GM12878 (cell line): ENCODE results near the gene VPS8. TPM values are rescaled to one million over a fixed set of nuclear protein-coding genes. Genes with fewer than 3 reads are reported as not detected.

Source experiments
- ATAC-seq: fragments of 200-7000 bp; cut with Tn5 transposase; 3 replicates; pipeline ENCODE4 v1.9.1; 2020; ENCODE audit warnings: mild to moderate bottlenecking, moderate library complexity
- BruUV-seq: library from RNA; stranded (reverse); fragments of 400-500 nt; replicated peaks from 2 replicates; lab custom pipeline; 2021; lab: Mats Ljungman, UMichigan
- CTCF ChIA-PET: fragments of 300-600 bp; sonication (Branson Sonifier 250); formaldehyde crosslinking; extraction: SDS; loops from one replicate; lab custom pipeline; 2021; ENCODE audit warnings: inconsistent platforms; lab: Yijun Ruan, JAX
- POLR2A ChIA-PET: fragments of 350-600 bp; formaldehyde crosslinking; extraction: SDS; loops from one replicate; lab custom pipeline; 2021; ENCODE audit warnings: inconsistent platforms; lab: Charles Lee
- RAD21 ChIA-PET: fragments of 300-600 bp; sonication (Branson Sonifier 250); formaldehyde crosslinking; loops from one replicate; lab custom pipeline; 2023; ENCODE audit warnings: antibody characterized with exemption; ENCODE audit not compliant: unreplicated experiment; lab: Charles Lee
- SMC1A ChIA-PET: fragments of 300-600 bp; sonication (Branson Sonifier 250); formaldehyde crosslinking; loops from one replicate; lab custom pipeline; 2023; ENCODE audit not compliant: unreplicated experiment, uncharacterized antibody; lab: Charles Lee
- DNase-seq: peaks from one replicate; pipeline ENCODE4 v3.0.0-alpha.2; 2011; ENCODE audit warnings: low read depth, low spot score
- FAIRE-seq: peaks from 3 replicates; lab custom pipeline; 2011; peaks lifted over from hg19 to GRCh38; lab: Jason Lieb, UNC
- H2AFZ ChIP-seq: 2 replicates; pipeline ENCODE4 v1.6.0; 2011; ENCODE audit warnings: low read depth, low read length, control low read depth; ENCODE audit not compliant: control insufficient read depth
- H3K27ac ChIP-seq: 2 replicates; pipeline ENCODE4 v1.5.1; 2011; ENCODE audit warnings: control low read depth; ENCODE audit not compliant: control insufficient read depth, insufficient read depth
- H3K27me3 ChIP-seq, 2 experiments: replicated peaks in 1 of 2; 2 replicates each; pipeline versions ENCODE4 v1.6.0 to v1.6.1; 2011; ENCODE audit warnings: low read length in 1 of 2; ENCODE audit not compliant: control insufficient read depth in 2 of 2, insufficient read depth in 2 of 2
- H3K36me3 ChIP-seq, 2 experiments: 2 replicates each; pipeline ENCODE4 v1.5.1; 2011; ENCODE audit warnings: low read length in 1 of 2; ENCODE audit not compliant: control insufficient read depth in 2 of 2, insufficient read depth in 2 of 2
- H3K4me1 ChIP-seq: 2 replicates; pipeline ENCODE4 v1.6.1; 2011; ENCODE audit warnings: mild to moderate bottlenecking, low read length, moderate library complexity, mixed read lengths; ENCODE audit not compliant: control insufficient read depth, insufficient read depth
- H3K4me2 ChIP-seq: 2 replicates; pipeline ENCODE4 v1.6.0; 2011; ENCODE audit warnings: control low read depth; ENCODE audit not compliant: control insufficient read depth, insufficient read depth
- H3K4me3 ChIP-seq: fragments of 200-600 bp; sonication (generic); 2 replicates; pipeline ENCODE4 v1.5.1; 2016
- H3K79me2 ChIP-seq: 2 replicates; pipeline ENCODE4 v1.6.0; 2011; ENCODE audit warnings: low read length; ENCODE audit not compliant: control insufficient read depth, insufficient read depth
- H3K9ac ChIP-seq: 2 replicates; pipeline ENCODE4 v1.8.0; 2011; ENCODE audit warnings: low read length, control low read depth, mixed read lengths; ENCODE audit not compliant: control insufficient read depth, insufficient read depth
- H3K9me3 ChIP-seq: replicated peaks from 3 replicates; pipeline ENCODE4 v1.5.1; 2011; ENCODE audit warnings: mild to moderate bottlenecking, low read length; ENCODE audit not compliant: control insufficient read depth, insufficient read depth
- H4K20me1 ChIP-seq: 2 replicates; pipeline ENCODE4 v1.6.0; 2011; ENCODE audit not compliant: control insufficient read depth, insufficient read depth
- ATF7 ChIP-seq: fragments of 450-650 bp; IDR thresholded peaks from 2 replicates; pipeline ENCODE4 v1.6.1; 2016; ENCODE audit warnings: low read depth, mild to moderate bottlenecking
- KDM1A ChIP-seq: fragments of 200-600 bp; sonication (generic); IDR thresholded peaks from 2 replicates; pipeline ENCODE4 v1.6.1; 2016; ENCODE audit warnings: borderline replicate concordance
- RUNX3 ChIP-seq: IDR thresholded peaks from 2 replicates; pipeline ENCODE4 v1.6.1; 2012; ENCODE audit warnings: low read length, inconsistent platforms
- SREBF1 ChIP-seq: IDR thresholded peaks from 2 replicates; pipeline ENCODE4 v1.6.1; 2012; ENCODE audit warnings: mild to moderate bottlenecking, low read length
- WGBS: methylation state at CpG from one replicate; pipeline ENCODE4 v1.1.6; 2016; ENCODE audit warnings: low lambda C conversion rate; ENCODE audit not compliant: insufficient replicate concordance, insufficient coverage; ENCODE audit errors: missing lambda C conversion rate; 5-methylcytosine and 5-hydroxymethylcytosine counted together
- in situ Hi-C: fragments of 300-500 bp; cut with MboI; formaldehyde crosslinking; loops from 9 replicates; pipeline ENCODE4 v1.14.3; 2018; ENCODE audit warnings: mixed read lengths
- intact Hi-C: fragments of 100-400 bp; cut with micrococcal nuclease; formaldehyde crosslinking; loops from one replicate; pipeline ENCODE4 v1.14.2; 2022; ENCODE audit not compliant: unreplicated experiment
- polyA plus RNA-seq, 11 experiments: library from polyadenylated mRNA; depleted of rRNA in 4 of 11; unstranded in 6 of 11; stranded (reverse) in 5 of 11; fragments of >200 nt; fragmentation: Nextera tagmentation in 4 of 11; fragmentation: Illumina TruSeq in 1 of 11; extraction: Ambion mirVana in 4 of 11; extraction: Trizol in 1 of 11; gene quantifications; 1 replicate in 1 of 11; 2 replicates in 10 of 11; pipeline versions ENCODE4 v1.2.1 to v1.2.3, GENCODE V29; 2011 to 2016; ENCODE audit warnings: inconsistent platforms in 2 of 11, missing spikeins in 2 of 11, low read depth in 1 of 11
- total RNA-seq, 4 experiments: library from RNA; depleted of rRNA in 3 of 4; stranded (reverse); fragments of >200 nt in 3 of 4; fragmentation: Illumina TruSeq in 1 of 4; extraction: Trizol in 1 of 4; gene quantifications; 2 replicates each; pipeline versions ENCODE4 v1.2.1 to v1.2.3, GENCODE V29; 2013 to 2021
- TF ChIP-seq, protein P1 (sequence below): fragments of 450-650 bp; IDR thresholded peaks from 2 replicates; pipeline ENCODE4 v1.6.1; 2017; ENCODE audit warnings: low read depth, mild to moderate bottlenecking, moderate library complexity
- TF ChIP-seq, protein P2 (sequence below): IDR thresholded peaks from 2 replicates; pipeline ENCODE4 v1.6.1; 2011; ENCODE audit warnings: low read depth, low read length, improper control_type of control experiment, borderline replicate concordance

Gene VPS8
- total and polyA plus RNA-seq, 10 of the 15 experiments (the other 5 are each of a cell fraction or from before 2014, with no cell fraction given), result 8.9 to 34.7 (median 20.9) TPM

DNA sequence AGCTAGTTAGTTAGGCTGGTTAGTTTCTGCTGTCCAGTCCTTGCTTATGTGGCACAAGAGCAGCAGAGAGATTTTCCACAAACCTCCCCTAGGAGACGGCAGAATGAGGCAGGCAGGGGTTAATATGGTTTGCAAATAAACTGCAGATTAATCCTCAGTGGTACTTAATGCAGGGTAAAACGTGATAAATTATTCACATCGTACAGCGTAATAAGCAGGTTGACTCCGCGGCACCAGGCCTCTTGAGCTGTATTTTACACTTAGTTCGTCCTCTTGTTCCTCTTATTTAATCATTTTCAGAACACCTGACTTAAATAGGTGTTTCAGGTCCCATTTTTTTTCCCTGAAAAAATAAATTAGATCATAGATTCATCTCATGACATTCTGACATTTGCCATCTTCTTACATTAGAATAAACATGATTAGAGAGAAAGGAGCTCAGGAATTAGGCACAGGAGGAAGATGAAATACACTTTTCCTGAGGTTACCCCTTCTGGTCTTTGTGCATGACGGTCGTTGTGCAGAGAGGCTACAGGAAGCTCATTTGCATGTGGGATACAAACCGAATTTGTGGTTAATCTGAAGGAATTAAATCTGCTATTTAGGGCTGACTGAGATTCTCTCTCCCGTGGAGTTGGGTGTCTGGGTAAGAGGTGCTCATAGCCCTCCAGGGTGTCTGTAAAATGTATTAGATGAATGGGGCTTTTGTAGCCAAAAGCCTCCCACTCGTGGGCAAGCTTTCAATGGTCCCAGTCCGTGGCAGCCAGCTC is 27.1 kb upstream of the VPS8 start:
- intact Hi-C loops (no loop called here), in situ Hi-C loops (no loop called here)
- FAIRE-seq, result no peak
- H3K36me3 ChIP-seq, result no peaks in the 10 kb centered on the region
- no peak overlapping the region for H3K4me2 ChIP-seq
- no TSS peak for BruUV-seq
- H3K4me1 ChIP-seq, result no peaks in the 10 kb centered on the region
- POLR2A ChIA-PET, result no interaction called here
- ATAC-seq, result no peak
- no peaks in the 10 kb centered on the region for H3K79me2 ChIP-seq
- H3K4me3 ChIP-seq, result no peak overlapping the region
- CTCF ChIA-PET, result interaction anchor here (0.6 to 3.7 kb wide), 5 partner anchors 8 to 240 kb away, joined by 3 to 15 read pairs (median 3); no protein-coding TSS in a partner anchor
- H3K9ac ChIP-seq, result no peak overlapping the region
- no peak overlapping the region for H3K27ac ChIP-seq
- 34% methylated on average over 13 of the region's 13 CpGs for WGBS
- RAD21 ChIA-PET, result interaction anchor here (0.9 kb wide), 1 partner anchor 224 kb away, joined by 3 read pairs; the partner anchor contains the start of gene EPHB3
- no peaks in the 10 kb centered on the region for H3K27me3 ChIP-seq
- no peaks in the 10 kb centered on the region for H3K9me3 ChIP-seq
- no peak for DNase-seq
- TF ChIP-seq KDM1A (no peak), RUNX3 (peak; percentile 46), ATF7 (no peak)
- TF ChIP-seq, protein P1, sequence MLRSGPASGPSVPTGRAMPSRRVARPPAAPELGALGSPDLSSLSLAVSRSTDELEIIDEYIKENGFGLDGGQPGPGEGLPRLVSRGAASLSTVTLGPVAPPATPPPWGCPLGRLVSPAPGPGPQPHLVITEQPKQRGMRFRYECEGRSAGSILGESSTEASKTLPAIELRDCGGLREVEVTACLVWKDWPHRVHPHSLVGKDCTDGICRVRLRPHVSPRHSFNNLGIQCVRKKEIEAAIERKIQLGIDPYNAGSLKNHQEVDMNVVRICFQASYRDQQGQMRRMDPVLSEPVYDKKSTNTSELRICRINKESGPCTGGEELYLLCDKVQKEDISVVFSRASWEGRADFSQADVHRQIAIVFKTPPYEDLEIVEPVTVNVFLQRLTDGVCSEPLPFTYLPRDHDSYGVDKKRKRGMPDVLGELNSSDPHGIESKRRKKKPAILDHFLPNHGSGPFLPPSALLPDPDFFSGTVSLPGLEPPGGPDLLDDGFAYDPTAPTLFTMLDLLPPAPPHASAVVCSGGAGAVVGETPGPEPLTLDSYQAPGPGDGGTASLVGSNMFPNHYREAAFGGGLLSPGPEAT, result no peak
- H4K20me1 ChIP-seq, result no peaks in the 10 kb centered on the region
- H2AFZ ChIP-seq, result no peak overlapping the region
- SMC1A ChIA-PET, result interaction anchor here (0.6 to 0.9 kb wide), 3 partner anchors 9 to 1755 kb away, joined by 3 to 4 read pairs (median 4); no protein-coding TSS in a partner anchor

DNA sequence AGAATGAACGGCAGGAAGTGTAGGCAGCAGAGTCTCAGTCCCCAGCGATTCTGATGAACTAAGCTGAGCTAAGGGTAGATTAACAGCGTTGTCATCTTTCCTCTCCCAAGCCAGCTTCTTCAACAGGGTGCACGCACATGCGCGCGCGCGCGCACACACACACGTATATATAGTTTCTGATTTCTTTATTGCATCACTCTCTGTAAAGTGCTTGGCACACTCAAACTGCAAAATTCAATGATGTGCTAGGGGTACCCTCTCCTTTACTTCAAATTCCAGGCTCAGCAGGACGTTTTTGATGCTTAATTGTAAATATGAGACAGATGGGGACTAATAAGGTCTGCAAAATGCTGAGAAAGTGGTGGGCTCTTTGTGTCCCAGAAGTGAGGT is 26.1 kb upstream of the VPS8 start:
- no TSS peak for BruUV-seq
- in situ Hi-C loops (no loop called here), intact Hi-C loops (no loop called here)
- ChIA-PET RAD21 (interaction anchor here (1.7 kb wide), 1 partner anchor 225 kb away, joined by 6 read pairs; the partner anchor contains the start of gene EPHB3), POLR2A (no interaction called here), SMC1A (no interaction called here), CTCF (interaction anchor here (1.3 to 3.7 kb wide), 3 partner anchors 9 to 224 kb away, joined by 3 to 15 read pairs (median 5); partner anchors contain the start of gene EPHB3)
- TF ChIP-seq, protein P2, sequence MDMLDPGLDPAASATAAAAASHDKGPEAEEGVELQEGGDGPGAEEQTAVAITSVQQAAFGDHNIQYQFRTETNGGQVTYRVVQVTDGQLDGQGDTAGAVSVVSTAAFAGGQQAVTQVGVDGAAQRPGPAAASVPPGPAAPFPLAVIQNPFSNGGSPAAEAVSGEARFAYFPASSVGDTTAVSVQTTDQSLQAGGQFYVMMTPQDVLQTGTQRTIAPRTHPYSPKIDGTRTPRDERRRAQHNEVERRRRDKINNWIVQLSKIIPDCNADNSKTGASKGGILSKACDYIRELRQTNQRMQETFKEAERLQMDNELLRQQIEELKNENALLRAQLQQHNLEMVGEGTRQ, result no peak
- no peak for TF ChIP-seq SREBF1
- WGBS, result 81% methylated on average over 12 of the region's 12 CpGs
- no peak overlapping the region for H3K9ac ChIP-seq
- no peak overlapping the region for H2AFZ ChIP-seq
- no peak overlapping the region for H3K27ac ChIP-seq
- no peaks in the 10 kb centered on the region for H3K4me1 ChIP-seq
- H4K20me1 ChIP-seq, result no peaks in the 10 kb centered on the region
- ATAC-seq (no peak), FAIRE-seq (no peak), DNase-seq (no peak)
- no peaks in the 10 kb centered on the region for H3K9me3 ChIP-seq
- no peaks in the 10 kb centered on the region for H3K27me3 ChIP-seq
- no peaks in the 10 kb centered on the region for H3K79me2 ChIP-seq
- H3K4me2 ChIP-seq, result no peak overlapping the region
- no peak overlapping the region for H3K4me3 ChIP-seq
- no peaks in the 10 kb centered on the region for H3K36me3 ChIP-seq
